Activated CD4-positive, alpha-beta T cell treated with anti-CD3 and anti-CD28 coated beads, Interleukin-2, amount 50 U/mL, for 16 hours (primary cell): ENCODE measurements around the gene GRAMD1A.
"Not testable (repeated sequence)": the region's sequence is repeated elsewhere in the genome, so short reads cannot be mapped to it uniquely, and the experiment has no call there.

Source experiments
- DNase-seq: peaks from one replicate; pipeline ENCODE4 v3.0.0-alpha.2; 2020

The GRAMD1A gene

GRCh38 chr19:35021016-35021415, 20.9 kb downstream of the GRAMD1A start:
- no peak for DNase-seq

GRCh38 chr19:35021596-35021995, 21.5 kb downstream of the GRAMD1A start:
- DNase-seq: no peak

DNA sequence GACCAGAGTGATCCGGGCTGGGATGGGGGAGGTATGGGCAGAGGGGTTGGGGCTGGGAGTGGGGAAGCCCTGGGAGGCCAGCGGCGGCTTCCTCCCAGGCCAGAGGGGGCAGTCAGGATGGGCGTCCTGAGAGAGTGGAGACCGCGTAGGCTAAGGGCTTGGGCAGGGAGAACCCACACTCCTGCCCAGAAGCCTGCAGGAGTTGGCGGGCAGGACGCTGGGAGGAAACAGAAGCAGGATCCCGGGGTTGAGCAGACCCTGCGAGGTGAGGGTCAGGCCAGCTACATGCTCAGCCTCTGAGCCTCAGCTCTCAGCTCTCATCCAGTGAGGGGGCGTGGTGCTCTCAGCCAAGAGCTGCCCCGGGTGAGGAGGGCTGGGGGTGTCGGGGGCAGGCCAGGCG, 22.3 kb downstream of the GRAMD1A start:
- no peak for DNase-seq

DNA sequence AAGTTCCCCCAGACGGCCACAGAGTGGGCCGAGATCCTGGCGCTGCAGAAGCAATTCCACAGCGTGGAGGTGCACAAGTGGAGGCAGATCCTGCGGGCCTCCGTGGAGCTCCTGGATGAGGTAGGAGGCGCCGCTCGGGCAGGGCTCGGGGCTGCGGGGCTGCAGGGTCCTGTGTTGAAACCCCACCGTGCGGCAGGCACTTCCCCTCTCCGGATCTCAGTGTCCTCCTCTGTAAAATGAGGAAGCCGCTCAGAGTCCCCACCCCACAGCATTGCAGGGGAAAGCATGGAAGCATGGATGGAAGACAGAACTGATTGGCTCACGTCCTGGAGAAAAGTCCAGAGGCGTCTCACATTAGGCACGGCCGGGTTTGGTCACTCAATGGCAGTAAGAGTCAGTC, 23.3 kb downstream of the GRAMD1A start:
- DNase-seq: no peak

DNA sequence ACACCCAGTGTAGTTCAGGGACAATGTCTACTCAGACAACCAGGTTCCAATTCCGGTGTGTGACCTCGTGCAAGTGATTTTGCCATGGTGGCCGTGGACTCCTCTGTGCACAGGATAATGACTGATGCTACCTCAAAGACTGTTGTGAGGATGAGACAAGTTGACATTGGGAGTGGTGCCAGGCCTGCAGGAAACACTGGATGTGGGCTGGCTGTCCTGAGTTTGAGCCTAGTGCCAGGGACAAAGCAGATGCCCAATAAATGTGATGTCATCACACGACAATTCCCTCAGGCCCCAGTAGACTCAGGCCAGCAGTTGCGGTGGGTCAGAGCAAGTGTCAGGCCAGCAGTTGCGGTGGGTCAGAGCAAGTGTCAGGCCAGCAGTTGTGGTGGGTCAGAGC, 24.0 kb downstream of the GRAMD1A start:
- DNase-seq: no peak

DNA sequence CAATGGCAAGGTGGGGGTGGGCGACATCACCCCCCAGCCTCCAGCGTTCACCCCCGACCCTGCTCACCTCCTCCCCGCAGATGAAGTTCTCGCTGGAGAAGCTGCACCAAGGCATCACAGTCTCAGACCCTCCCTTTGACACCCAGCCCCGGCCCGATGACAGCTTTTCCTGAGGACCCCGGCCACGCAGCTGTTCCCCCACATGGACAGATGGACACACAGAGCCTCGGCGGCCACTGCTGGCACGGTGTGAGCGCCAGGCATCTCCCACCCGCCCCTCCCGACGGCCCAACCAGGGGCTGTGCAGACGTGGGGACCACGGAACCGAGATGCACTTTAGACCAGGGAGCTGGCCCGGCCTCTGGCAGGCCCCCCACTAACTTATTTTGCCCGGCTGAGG, 25.8 kb downstream of the GRAMD1A start:
- no peak for DNase-seq

- no peak for DNase-seq
Observed at GRCh38 chr19:35026418-35026817, 26.3 kb downstream of the GRAMD1A start.

DNA sequence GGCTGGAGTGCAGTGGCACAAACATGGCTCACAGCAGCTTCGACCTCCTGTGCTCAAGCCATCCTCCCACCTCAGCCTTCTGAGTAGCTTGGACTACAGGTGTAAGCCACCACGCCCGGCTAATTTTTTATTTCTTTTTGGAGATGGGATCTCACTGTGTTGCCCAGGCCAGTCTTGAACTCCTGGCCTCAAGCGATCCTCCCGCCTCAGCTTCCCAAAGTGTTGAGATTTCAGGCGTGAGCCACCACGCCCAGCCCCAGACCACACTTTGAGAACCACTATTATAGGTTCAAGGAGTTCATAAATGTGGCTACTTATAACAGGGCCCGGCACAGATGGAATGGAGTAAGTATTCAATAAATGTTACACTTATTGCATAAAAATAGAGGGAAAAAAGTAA, 26.9 kb downstream of the GRAMD1A start:
- DNase-seq: no peak

- no peak for DNase-seq
Observed at GRCh38 chr19:35027851-35028599, 27.9 kb downstream of the GRAMD1A start.

DNA sequence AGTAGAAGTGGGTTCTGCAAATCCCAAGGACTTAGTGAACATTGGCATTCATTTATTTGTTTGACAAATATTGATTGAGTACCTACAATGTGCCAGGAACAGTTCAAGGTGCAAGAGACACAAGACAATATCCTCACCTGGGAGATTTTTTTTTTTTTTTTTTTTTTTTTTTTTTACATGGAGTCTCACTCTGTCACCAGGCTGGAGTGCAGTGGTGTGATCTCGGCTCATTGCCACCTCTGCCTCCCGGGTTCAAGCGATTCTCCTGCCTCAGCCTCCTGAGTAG, 28.4 kb downstream of the GRAMD1A start:
- not testable (repeated sequence) for DNase-seq

DNA sequence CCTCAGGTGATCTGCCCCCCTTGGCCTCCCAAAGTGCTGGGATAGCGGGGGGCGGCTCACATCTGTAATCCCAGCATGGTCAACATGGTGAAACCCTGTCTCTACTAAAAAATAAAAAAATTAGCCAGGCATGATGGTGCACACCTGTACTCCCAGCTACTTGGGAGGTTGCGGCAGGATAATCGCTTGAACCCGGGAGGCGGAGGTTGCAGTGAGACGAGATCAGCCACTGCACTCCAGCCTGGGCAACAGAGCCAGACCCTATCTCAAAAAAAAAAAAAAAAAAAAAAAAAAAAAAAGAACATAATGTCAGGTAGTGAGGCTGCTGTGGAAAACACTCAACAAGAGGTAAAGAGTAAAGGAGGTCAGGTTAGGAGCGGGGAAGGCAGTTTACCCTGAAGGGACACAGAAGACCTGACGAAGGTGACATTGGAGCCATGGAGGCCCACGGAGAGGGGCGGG, 29.2 kb downstream of the GRAMD1A start:
- not testable (repeated sequence) for DNase-seq

DNA sequence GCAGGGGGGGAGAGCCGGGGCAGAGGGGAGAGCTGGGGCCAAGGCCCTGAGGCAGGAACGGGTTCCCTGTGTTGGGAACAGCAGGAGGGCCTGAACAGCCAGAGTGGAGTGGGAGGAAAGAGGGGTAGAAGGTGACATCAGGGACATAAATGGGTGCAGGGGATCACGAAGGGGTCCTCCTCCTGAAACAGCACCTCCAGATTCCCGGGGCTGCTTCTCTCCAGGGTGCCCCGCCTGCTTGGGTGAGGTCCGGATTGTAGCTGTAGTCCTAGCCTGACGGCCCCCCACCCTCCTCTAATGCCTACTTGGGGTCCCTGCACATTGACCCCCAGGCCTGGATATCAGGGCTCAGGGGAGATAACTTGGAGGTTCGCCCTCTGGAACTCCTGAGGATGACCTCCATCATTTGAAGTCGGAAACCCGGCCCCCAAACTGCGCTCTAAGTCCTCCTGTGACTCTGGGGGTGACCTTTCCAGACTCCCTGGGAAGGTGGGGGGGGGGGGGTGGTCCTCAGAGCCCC, 29.7 kb downstream of the GRAMD1A start:
- no peak for DNase-seq

DNA sequence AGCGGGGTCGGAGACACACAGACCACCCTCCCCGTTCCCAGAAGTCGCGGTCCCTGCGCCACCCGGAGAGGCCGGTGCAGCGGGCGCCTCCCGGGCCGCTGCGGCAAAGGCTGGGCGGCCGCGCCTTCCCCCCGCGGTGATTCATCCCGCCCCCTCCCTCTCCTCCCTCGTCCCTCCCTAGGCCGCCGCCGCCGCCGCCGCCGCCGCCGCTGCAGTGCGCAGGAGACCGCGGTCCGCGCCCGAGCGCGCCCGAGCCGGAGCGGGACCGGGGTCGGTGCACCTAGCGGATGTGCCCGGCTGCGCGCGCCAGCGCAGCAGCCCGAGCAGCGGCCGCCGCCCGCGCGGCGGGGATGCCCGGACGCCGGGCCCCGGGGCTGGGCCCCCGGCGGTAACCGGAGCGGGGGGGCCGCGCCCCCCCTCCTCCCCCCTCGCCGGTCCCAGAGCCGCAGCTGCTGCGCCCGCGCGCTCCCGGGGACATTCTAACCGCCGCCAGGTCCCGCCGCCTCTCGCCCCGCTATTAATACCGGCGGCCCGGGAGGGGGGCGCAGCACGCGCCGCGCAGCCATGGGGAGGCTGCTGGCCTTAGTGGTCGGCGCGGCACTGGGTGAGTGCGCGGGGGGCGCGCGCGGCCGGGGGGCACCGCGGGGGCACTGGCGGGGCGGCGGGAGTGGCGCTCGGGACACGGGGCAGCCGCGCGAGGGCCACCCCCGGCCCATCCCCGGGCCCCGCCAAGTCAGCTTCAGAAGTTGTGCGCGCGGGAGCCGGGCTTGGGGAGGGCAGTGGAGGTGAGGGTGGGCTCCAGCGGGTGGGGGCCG, 30.3 kb downstream of the GRAMD1A start, which contains the start of gene SCN1B:
Gene SCN1B (plus strand): TSS at position 214 of the 815 bp plus-strand sequence. CDS start 351 bp downstream, at position 565.
- peak; percentile 40 for DNase-seq

DNA sequence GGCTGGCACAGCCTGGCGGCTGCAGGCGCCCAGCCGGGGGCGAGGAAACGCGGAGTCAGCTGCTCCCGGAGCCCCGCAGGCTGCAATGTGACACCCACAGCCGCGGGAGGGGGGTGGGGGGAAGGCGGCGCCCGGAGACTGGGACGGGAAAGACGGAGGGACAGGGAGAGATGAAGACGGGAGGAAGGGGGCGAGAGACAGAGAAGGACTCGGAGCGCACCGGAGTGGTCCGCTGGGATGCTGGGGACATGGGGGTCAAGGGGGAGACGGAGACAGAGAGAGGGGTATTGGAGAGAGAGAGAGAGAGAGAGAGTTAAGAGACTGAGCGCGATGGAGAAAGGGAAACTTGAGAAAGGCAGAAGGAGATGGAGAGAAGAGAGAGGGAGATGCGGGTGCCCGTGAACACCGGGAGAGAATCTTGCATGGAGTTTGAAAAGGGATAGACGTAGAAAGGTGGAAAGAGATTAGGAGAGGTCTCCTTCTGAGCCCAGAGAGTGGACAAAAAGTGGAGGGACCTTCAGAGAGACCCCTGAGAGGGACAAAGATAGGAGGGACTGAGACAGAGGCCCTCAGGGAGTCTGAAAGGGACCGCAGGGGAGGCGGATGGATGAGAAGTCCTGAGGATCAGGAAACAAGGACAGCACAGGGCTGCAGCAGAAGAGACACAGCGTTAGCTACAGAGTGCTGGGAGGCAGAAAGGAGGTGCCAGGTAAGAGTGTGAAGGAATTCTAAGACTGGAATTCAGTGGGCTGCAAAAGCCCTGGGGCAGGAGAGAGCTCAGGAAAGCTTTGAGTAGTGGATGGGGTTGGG, 31.2 kb downstream of the GRAMD1A start:
- DNase-seq: no peak

GRCh38 chr19:35032356-35032865, 32.3 kb downstream of the GRAMD1A start:
- no peak for DNase-seq

- no peak for DNase-seq
Observed at GRCh38 chr19:35033067-35034004, 33.2 kb downstream of the GRAMD1A start.

DNA sequence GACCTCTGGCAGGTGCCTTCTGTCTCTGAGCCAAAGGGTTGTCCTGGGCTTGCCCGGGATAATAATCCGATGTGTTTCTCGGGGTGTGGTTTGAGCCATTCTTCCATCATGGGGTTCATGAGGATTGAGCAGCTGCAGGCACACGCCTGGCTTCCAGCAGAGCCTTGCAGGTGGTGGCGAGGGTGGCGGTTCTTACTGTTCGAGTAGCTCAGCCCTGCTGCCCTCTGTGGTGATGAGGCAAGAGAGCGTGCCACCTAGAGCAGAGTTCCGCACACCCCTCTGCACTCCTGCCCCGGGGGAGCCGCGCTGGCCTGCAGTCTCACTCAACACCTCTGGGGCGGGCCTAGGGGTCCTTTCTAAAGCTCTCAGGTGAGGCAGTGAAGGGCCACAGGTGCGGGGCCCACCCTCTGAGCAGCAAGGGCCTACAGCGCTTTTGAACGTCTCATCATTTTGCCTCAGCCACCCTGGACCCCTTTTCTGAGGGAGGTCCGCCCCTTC, 33.9 kb downstream of the GRAMD1A start:
- DNase-seq: no peak

DNA sequence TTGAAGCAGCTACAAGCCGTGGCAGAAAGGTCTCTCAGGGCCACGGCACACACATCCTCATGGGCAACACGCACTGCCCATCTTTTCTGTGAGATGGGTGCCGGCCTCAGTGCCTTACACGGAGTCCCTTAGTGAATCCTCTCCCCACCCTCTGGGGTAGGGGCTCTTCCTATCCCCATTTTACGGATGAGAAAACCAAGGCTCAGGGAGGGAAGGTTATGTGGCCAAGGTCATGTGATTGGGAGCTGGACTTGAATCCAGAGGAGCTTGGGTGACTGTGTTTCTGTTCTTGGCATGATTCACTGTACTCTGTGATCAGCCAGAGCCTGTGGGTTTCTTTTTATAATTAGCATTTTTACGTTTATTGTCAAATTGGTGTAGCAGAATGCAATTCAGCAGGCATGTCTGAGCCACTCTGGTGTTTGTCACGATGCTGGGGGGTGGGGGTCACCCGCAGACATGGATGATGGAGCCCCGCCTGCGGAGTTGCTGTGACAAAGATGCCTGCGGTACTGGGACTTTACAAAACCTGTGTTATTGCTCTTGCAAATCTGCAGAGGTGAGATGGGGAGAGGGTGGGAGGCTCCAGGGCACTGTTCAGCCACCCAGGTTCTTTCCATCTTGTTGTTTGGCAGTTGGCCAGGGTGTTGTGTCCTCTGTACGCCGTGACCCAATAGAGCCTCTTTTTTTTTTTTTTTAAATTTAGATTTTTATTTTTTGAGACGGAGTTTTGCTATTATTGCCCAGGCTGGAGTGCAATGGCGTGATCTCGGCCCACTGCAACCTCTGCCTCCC, 34.7 kb downstream of the GRAMD1A start:
- DNase-seq: no peak

GRCh38 chr19:35037716-35038622, 37.8 kb downstream of the GRAMD1A start:
- no peak for DNase-seq
